Upper lobe of left lung (tissue), 6 donors: ENCODE results near the gene CACYBP. TPM values are rescaled to one million over a fixed set of nuclear protein-coding genes. Genes with fewer than 3 reads are reported as not detected.

ENCODE experiments used
- ATAC-seq, 2 donors: fragments of 200-7000 bp; cut with Tn5 transposase; one replicate each; pipeline ENCODE4 v1.9.1; 2022; ENCODE audit warnings: mild to moderate bottlenecking in 2 of 2, moderate library complexity in 2 of 2; ENCODE audit not compliant: low FRiP score in 2 of 2
- DNase-seq, 2 donors: peaks; one replicate each; pipeline ENCODE4 v3.0.0-alpha.2; 2019 to 2020
- H3K27ac ChIP-seq, 4 donors: fragments of 200-600 bp; sonication (generic); one replicate each; pipeline ENCODE4 v1.5.1; 2016 to 2019
- H3K27me3 ChIP-seq, 4 donors: fragments of 200-600 bp; sonication (generic); one replicate each; pipeline ENCODE4 v1.5.1; 2017 to 2019
- H3K36me3 ChIP-seq, 4 donors: fragments of 200-600 bp; sonication (generic); one replicate each; pipeline ENCODE4 v1.5.1; 2016 to 2019
- H3K4me1 ChIP-seq, 4 donors: fragments of 200-600 bp; sonication (generic); one replicate each; pipeline ENCODE4 v1.5.1; 2018 to 2019
- H3K4me3 ChIP-seq, 4 donors: fragments of 200-600 bp; sonication (generic); one replicate each; pipeline ENCODE4 v1.5.1; 2017 to 2019; ENCODE audit warnings: mild to moderate bottlenecking in 2 of 4, moderate library complexity in 1 of 4
- H3K9me3 ChIP-seq, 4 donors: fragments of 200-600 bp; sonication (generic); one replicate each; pipeline ENCODE4 v1.5.1; 2018 to 2019
- CTCF ChIP-seq, 6 experiments: fragments of 450-650 bp in 4 of 6; fragments of 200-600 bp in 2 of 6; sonication (generic) in 2 of 6; IDR thresholded peaks; one replicate each; pipeline ENCODE4 v1.5.1; 2016 to 2019; ENCODE audit warnings: antibody characterized with exemption in 6 of 6
- EP300 ChIP-seq, 4 donors: sonication (generic); formaldehyde crosslinking; IDR thresholded peaks; one replicate each; pipeline ENCODE4 v1.5.1; 2017; ENCODE audit warnings: antibody characterized with exemption in 4 of 4, control low read depth in 2 of 4
- POLR2A ChIP-seq, 4 donors: fragments of 450-650 bp; IDR thresholded peaks; one replicate each; pipeline ENCODE4 v1.5.1; 2016 to 2017; ENCODE audit warnings: antibody characterized with exemption in 4 of 4, mild to moderate bottlenecking in 2 of 4
- POLR2AphosphoS5 ChIP-seq, 2 donors: sonication (generic); formaldehyde crosslinking; IDR thresholded peaks; one replicate each; pipeline ENCODE4 v1.5.1; 2017; ENCODE audit warnings: antibody characterized with exemption in 2 of 2
- WGBS, 2 donors: methylation state at CpG; one replicate each; pipeline ENCODE4 v1.1.5; 2017 to 2018; 5-methylcytosine and 5-hydroxymethylcytosine counted together
- total RNA-seq, 6 donors: library from RNA; depleted of rRNA in 4 of 6; stranded (reverse); fragments of >200 nt in 4 of 6; gene quantifications; one replicate each; pipeline versions ENCODE4 v1.1.0 to v1.2.1, GENCODE V29; 2016 to 2021
- donor health status: DM: no; HTN: no; CAD: no; lungs with moderate emphysema.
- donor health status: DM: no; HTN: yes; CAD: no; lungs with severe emphysema.

The CACYBP gene
- total RNA-seq, 6 donors from 2014 or later = 25.1 to 84.7 (median 50.1) TPM

DNA sequence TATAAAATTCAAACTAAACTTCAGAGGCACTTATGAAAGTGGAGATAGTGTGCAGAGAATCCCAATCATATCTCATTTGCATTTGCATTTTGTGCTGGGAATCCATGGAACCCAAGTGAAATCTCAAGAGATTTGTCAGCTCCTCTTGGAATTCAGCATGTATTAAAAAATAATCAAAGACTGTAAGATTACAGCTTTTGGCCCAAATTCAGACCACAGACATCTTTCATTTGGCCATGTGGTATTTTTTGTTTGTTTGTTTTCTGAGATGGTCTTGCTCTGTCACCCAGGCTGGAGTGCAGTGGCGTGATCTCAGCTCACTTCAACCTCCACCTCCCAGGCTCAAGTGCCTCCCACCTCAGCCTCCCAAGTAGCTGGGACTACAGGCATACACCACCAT, 3.8 kb upstream of the CACYBP start:
- H3K27ac ChIP-seq = no peak overlapping the region
- WGBS, 2 donors = 88 to 100% methylated on average over 1 of the region's 1 CpG
- no peak overlapping the region for H3K4me3 ChIP-seq
- no peaks in the 10 kb centered on the region for H3K9me3 ChIP-seq
- ATAC-seq (no peak), DNase-seq (no peak)
- H3K4me1 ChIP-seq = peaks cover 3 to 11% (median 6%) of the 10 kb centered on the region in 4 donors
- H3K36me3 ChIP-seq = no peaks in the 10 kb centered on the region
- TF ChIP-seq POLR2AphosphoS5 (IDR thresholded peaks at IDR 0.05) (no peak), EP300 (IDR thresholded peaks at IDR 0.05) (no peak), CTCF (IDR thresholded peaks at IDR 0.05) (no peak), POLR2A (IDR thresholded peaks at IDR 0.05) (no peak)
- H3K27me3 ChIP-seq = no peaks in the 10 kb centered on the region

DNA sequence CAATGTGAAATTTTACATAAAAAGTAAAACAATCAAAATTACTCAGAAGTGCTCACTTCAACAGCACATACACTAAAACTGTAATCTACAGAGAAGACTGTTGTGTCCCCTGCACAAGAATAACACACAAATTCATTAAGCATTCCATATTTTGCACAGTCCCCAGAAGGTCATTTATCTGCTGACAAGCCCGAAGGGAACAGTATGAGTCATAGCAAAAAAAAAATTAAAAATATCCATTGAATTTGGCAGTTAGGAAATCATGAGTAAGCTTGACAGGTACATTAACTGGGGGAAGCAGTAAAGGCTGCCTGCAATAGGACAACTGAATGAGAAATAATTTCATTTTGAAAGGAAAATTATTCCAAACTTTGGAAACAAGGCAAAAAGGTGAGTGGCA, 3.3 kb upstream of the CACYBP start:
- DNase-seq (no peak), ATAC-seq (no peak)
- 39% methylated on average over 1 of the region's 1 CpG for WGBS, 2 donors
- H3K27me3 ChIP-seq = no peaks in the 10 kb centered on the region
- H3K4me3 ChIP-seq = no peak overlapping the region
- no peak overlapping the region for H3K27ac ChIP-seq
- H3K36me3 ChIP-seq = no peaks in the 10 kb centered on the region
- no peak for TF ChIP-seq EP300 (IDR thresholded peaks at IDR 0.05)
- TF ChIP-seq POLR2A (IDR thresholded peaks at IDR 0.05) = no peak
- TF ChIP-seq CTCF (IDR thresholded peaks at IDR 0.05) = no peak
- TF ChIP-seq POLR2AphosphoS5 (IDR thresholded peaks at IDR 0.05) = no peak
- H3K9me3 ChIP-seq = no peaks in the 10 kb centered on the region
- peaks cover 6 to 16% (median 12%) of the 10 kb centered on the region in 4 donors for H3K4me1 ChIP-seq

GRCh38 chr1:174997041-174997440, 2.7 kb upstream of the CACYBP start:
- TF ChIP-seq POLR2AphosphoS5 (IDR thresholded peaks at IDR 0.05) (no peak), CTCF (IDR thresholded peaks at IDR 0.05) (no peak), POLR2A (IDR thresholded peaks at IDR 0.05) (no peak), EP300 (IDR thresholded peaks at IDR 0.05) (no peak)
- 85 to 90% methylated on average over 3 of the region's 3 CpGs for WGBS, 2 donors
- ATAC-seq (no peak), DNase-seq (no peak)
- H3K27me3 ChIP-seq = no peaks in the 10 kb centered on the region
- no peak overlapping the region for H3K27ac ChIP-seq
- peaks cover 12 to 22% (median 17%) of the 10 kb centered on the region in 4 donors for H3K4me1 ChIP-seq
- H3K4me3 ChIP-seq = no peak overlapping the region
- H3K36me3 ChIP-seq = no peaks in the 10 kb centered on the region
- H3K9me3 ChIP-seq = no peaks in the 10 kb centered on the region

DNA sequence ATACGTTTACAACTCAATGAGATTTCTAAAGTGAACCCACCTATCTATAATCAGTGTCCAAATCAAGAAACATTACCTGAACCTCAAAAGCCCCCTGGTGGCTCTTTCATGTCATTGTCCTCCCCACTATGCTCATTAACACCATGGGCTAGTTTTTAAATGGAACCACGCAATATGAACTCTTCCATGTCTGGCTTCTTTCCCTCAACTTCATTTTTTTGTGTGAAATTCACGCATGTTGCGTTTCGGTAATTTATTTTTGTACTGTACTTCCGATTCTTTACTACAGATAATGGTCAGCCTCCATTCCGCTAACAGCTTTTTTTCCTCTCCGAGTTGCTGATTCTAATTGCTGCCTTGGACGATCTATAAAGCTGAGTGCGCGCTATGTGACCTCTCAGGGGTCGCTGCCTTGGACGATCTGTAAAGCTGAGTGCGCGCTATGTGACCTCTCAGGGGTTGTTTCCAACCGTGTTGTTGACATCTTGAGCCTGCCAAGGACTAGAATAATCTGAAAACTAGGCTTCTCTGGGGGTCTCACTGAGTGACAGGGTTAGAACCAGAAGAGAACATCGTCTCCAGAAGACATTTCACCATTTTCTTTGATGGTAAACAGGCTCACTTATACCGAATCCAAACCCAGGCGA, 1.1 kb upstream of the CACYBP start:
- peak in 1 of 2 donors; percentile 51 for DNase-seq
- Histone ChIP-seq H3K27ac (peak overlapping the region; percentile 97 to 99 (median 98)), H3K36me3 (no peaks in the 10 kb centered on the region), H3K27me3 (no peaks in the 10 kb centered on the region), H3K4me1 (peaks cover 19 to 33% (median 31%) of the 10 kb centered on the region in 4 donors), H3K4me3 (peak overlapping the region; percentile 9 to 97 (median 85)), H3K9me3 (no peaks in the 10 kb centered on the region)
- ATAC-seq = peak in 1 of 2 donors; percentile 55
- TF ChIP-seq POLR2A (IDR thresholded peaks at IDR 0.05) (no peak), POLR2AphosphoS5 (IDR thresholded peaks at IDR 0.05) (no peak), CTCF (IDR thresholded peaks at IDR 0.05) (peak; percentile 70 to 90 (median 78)), EP300 (IDR thresholded peaks at IDR 0.05) (peak in 1 of 4 donors; percentile 3)
- WGBS, 2 donors = 14 to 15% methylated on average over 19 of the region's 19 CpGs
